GM21717 (cell line): ENCODE measurements around the gene TMSB10.
"Not testable (repeated sequence)": the region's sequence is repeated elsewhere in the genome, so short reads cannot be mapped to it uniquely, and the experiment has no call there.

Experiments
- ATAC-seq: cut with Tn5 transposase; IDR thresholded peaks from one replicate; pipeline ENCODE4 v1.9.1; 2021; ENCODE audit warnings: mild to moderate bottlenecking, moderate library complexity; ENCODE audit not compliant: unreplicated experiment

TMSB10 gene

DNA sequence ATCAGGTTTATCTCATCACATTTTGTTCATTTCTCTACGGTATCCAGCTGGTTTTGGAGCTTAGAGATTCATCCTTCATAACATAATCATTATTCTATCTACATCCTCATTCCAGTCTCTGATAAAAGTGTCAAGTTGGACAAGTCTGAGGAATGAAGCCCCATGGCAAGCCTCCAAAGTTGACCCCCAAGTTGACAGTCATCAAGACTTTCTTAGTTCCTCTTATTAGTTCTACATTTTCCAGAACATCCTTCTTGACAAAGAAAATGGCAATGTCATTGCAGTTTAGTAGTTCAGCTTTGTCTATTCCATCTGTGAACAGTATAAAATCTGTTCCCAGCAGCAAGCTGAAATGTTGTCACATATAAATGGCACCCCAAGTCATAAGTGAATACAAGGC is 4.5 kb upstream of the TMSB10 start:
- ATAC-seq = no peak

DNA sequence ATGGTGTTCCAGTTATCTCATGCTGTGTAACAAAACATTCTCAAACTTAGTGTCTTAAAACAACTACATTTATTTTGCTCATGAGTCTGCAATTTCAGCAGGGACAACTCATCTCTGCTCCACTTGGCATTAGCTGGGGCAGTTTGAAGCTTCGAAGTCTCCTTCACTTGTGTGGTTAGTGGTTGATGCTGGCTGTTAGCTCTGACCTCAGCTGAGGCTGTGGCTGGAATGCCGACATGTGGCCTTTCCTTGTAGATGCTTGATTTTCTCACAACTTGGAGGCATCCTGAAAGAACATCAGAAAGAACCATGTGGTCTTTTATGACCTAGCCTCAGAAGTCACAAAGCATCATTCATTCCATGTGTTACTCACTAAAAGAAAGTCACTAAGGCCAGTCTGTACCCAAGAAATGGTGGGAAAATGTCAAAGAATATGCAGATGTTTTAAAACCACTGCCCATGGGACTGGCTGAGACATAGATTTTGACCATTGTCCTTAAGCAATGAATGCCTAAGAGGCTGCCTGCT is 3.8 kb upstream of the TMSB10 start:
- ATAC-seq = no peak

DNA sequence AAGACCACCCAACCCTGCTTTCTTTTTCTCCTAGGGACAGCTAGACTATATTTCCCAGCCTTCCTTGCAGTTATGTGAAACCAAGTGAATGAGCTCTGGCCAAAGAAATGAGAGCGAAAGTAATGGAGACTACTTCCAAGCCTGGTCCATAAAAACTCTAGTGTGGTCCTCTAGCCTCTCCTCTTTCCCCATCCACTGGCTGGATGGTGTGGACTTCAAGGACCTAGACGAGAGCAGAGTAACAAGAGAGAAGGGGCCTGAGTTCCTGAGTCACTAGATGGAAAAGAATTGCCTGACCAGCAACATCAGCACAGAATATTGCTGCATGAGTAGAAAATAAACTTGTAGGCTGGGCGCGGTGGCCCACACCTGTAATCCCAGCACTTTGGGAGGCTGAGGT is 2.9 kb upstream of the TMSB10 start:
- no peak for ATAC-seq

DNA sequence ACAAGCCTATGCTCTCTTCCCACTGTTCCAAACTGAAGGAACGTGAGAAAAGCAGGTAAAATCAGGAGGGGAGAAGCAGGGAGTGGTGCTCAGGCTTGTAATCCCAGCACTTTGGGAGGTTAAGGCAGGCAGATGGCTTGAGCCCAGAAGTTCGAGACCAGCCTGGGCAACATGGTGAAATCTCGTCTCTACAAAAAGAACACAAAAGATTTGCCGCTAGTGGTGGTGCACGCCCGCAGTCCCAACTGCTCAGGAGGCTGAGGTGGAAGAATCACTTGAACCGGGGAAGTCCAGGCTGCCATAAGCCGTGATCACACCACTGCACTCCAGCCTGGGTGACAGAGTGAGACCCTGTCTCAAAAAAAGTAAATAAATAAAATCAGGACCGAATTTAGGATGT is 1.3 kb upstream of the TMSB10 start:
- ATAC-seq = no peak

DNA sequence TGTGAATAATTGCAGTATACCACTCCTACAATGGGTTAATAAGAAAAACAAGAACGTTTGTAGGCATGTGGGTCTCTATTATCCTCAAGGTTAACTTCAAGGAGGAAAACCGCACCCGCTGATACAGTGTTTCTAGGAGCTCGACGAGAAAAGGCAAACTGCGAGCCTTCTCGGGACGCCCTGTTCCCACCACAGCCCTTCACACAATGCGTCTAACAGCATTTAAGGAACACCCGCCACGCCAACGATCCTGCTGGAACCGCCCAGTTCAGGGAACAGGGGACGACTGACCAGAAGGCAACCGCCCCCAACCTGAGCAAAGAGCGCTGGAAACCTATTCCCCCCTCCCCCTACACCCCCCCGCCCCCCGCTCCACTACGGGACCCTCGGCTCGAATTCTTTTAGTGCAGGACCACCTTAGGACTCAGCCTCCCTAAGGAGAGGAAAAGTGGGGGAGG is 710 bp upstream of the TMSB10 start:
- no peak for ATAC-seq

DNA sequence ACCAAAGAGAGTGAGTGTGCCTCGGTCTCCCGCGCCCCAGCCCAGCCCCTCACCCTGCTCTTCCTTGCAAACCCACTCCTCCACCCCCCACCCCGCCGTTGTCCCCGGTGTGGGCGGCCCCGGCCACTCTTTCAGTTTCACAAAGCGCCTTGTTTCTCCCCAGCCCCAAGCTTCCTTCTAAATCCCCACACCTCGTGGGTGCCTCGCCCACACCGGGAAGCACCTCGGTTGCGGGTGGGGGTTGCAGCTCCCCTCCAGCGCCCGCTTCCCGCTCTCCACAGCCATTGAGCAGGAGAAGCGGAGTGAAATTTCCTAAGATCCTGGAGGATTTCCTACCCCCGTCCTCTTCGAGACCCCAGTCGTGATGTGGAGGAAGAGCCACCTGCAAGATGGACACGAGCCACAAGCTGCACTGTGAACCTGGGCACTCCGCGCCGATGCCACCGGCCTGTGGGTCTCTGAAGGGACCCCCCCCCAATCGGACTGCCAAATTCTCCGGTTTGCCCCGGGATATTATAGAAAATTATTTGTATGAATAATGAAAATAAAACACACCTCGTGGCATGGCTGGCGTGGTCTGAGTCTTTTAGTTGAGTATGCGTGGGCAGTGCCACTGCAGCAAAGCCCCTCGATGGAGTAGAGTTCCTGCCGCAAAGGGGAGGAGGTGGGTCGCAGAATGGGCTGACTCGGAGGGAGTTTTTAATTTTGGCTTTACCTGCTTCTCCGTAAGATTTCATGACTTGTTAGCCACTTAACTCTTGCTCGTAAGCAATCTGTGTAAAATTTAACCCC is 848 bp downstream of the TMSB10 start:
- peak; percentile 32 for ATAC-seq

DNA sequence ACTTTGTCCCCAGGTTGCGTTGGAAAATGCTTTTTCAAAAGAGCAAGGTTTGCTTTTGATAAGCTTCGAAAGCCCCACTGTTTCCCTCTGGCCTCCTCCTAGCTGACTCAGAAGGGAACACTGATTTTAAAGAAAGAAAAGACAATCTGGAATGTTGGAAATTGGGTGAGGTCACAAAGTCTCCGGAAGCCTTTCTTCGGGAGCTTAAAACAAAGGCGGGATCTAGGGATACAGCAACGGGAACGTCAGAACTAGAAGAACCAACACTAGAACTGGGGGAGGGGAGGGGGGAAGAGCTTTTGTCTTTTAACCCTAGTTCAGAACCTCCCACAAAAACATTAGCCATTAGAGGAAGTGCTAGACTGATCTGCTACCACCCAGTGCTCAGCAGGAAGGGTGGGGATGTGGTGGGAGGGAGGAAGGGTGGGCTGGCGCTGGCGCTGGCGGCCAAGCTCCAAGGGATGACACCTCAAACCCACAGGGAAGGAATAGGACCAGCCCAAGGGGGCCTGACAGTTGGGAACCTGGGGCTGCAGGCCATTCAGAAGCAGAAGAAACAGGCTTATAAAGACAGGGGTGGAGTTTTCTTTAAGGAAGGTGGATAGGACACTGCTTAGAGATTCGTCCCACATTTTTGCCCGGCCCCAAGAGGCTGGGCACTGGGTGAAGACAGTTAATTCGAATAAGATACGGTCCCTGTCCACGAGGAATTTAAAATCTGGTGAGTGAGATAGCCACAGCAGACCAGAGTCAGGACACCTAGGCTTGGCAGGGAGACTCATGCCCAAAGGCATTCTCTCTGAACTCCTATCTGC is 1.7 kb downstream of the TMSB10 start:
- peak; percentile 25 for ATAC-seq

DNA sequence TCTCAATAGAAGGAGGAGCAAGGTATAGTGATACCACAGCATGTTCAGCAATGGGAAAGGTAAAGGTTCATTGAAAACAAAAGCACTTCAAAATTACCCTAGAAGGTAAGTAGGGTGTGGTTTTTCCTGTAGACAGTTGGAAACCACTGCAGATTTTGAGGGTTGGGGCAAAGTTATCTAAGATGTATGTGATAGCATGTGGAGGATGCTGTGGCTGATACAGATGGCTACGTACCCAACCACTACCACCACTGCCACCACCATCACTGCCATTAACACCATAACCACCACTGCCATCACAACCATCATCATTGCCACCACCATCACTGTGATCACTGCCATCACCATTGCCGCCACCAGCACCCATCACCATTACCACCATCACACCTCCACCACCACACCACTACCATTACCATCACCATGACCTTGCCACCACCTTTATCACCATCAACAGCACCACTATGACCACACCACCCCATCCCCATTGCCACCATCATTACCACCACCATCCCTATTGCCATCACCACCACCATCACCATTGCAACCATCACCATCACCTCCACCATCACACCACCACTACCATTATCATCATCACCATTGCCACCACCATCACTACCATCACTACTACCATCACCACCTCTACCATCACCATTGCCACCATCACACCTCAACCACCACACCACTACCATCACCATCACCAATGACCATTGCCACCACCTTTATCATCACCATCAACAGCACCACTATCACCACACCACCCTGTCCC is 3.7 kb downstream of the TMSB10 start:
- ATAC-seq = no peak

DNA sequence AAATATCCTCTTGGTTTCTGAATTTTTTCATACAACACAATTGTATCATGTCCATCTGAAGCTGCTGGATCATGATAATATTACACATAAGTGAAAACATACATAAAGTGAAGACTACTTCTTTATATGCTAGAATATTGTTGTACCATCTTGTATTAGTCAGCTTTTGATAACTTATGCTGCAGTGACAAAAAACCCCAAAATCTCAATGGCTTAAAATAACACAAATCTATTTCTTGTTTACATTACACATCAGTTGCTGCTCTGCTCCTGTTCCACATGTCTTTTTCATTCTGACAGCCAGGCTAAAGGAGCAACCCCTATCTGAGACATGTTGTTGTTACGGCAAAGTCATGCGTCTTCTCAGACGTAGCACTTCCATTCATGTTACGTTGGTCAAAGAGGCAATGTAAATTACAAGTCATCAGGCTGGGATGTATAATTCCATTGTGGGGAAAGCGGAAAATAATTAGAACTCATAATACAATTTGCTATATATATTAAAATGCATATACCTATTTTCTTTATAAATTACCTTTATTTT is 5.8 kb downstream of the TMSB10 start:
- no peak for ATAC-seq

DNA sequence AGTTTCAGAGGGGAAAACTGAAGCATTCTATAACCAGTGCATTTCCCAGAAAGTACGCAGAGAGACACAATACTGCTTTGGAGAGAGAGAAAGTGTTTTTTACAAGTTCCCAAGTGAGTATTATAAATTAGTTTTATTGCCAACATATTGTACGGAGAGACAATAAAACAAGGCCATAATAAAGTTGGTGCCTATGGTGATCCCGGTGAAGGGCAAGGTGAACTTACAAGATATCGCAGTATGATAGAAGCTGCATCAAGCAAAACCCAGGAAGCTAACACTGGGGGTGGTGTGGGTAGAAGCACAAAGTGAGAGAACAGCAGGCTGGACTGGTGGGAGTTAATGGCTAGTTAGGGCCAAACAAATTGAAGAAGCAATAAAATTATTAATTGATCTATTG is 7.5 kb downstream of the TMSB10 start:
- no peak for ATAC-seq

DNA sequence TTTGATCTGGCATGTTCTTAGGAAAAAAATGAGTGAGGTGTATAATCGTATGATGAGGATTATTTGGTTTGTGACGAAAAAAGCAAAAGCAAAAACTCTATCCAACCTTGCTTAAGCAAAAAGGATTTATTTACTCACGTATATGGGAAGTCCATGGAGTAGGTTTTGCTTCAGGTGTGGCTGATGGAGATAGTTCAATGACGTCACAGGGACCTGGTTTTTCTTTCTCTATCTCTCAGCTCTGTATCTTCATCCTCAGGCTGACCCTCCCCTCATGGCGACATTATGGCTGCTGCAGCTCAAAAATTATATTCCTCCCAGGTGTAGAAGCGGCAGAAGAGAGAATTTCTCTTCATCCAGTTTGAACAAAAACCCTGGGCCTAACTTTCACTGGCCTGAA is 8.9 kb downstream of the TMSB10 start:
- ATAC-seq = no peak

DNA sequence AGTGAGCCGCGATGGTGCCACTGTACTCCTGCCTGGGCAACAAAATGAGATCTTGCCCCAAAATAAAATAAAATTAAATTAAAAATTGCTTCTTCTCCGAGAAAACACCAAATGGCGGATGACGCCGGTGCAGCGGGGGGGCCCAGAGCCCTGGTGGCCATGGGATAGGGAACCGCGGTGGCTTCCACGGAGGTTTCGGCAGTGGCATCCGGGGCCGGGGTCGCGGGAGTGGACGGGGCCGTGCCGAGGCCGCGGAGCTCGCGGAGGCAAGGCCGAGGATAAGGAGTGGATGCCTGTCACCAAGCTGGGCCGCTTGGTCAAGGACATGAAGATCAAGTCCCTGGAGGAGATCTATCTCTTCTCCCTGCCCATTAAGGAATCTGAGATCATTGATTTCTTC is 10.2 kb downstream of the TMSB10 start:
- ATAC-seq = not testable (repeated sequence)

DNA sequence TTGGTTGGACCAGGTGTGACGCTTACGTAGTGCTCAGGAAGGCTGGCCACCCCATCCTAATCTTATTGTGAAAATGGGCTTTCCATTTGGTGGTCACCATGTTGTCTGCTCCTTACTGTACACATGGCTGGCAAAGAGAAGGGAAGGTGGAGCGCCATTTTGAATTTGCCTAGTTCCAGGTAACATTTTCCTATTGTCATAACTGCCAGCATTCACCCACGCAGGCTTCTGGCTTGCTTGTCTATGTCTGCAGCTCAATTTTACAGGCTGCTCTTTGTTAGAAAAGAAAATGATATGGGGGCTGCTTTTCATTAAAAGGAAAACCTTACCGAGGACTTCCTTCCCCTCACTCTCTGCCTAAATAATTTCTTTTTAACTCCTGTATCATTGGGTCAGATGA is 12.4 kb downstream of the TMSB10 start:
- ATAC-seq = not testable (repeated sequence)

DNA sequence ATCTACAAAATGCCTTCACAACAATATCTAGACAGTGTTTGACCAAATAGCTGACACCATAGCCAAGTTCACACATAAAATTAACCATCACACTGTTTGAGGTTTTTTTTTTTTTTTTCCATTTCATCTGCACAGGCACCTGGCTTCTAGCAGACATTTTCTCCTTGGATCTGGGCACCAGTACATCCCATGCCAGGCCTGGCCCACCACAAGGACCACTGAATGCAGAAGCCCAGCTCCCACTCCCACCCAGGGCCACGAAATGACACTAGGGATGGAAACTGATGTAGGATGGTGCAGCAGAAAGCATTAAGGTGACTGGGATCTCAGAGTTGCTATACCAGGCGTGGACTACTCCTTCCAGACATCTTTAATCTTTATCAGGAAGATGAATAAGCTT is 13.0 kb downstream of the TMSB10 start:
- ATAC-seq = no peak

DNA sequence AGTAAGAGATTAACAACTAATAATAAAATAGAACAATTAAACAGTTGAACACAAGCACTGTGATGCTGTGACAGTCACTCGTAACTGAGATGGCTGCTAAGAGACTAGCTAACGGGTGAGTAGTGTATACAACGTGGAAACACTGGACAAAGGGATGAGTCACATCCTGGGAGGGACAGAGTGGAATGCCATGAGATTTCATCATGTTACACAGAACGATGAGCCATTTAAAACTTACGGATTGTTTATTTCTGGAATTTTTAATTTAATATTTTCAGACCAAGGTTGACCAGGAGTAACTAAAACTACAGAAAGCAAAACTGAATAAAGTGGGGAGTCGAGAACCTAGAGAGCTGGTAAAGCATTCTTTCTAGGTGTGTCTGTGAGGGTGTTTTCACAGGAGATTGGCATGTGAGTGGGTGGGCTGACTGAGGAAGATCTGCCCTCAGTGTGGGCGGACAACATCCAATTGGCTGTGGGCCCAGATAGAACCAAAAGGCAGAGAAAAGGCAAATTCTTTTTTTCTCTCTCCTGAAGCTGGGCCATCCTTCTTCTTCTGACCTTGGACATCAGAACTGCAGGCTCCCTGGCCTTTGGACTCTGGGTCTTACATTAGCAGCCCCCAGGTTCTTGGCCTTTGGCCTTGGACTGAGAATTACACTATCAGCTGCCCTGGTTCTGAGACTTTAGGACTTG is 14.6 kb downstream of the TMSB10 start:
- ATAC-seq = peak; percentile 56

DNA sequence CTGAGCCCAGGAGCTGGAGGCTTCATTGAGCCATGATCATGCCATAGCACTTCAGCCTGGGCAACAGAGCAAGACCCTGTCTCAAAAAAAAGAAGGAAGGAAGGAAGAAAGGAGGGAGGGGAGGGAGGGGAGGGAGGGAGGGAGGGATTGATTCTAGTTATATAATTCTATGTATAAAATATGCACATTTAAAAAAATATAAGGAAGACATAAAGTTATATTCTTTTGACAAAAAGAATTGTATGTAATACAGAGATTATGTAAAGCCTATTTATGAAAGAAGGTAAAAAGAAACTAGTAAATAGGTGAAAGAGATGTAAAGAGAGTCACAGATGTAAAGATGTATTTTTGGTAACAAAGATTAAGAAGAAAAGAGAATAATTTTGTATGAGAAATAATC is 17.6 kb downstream of the TMSB10 start:
- no peak for ATAC-seq

DNA sequence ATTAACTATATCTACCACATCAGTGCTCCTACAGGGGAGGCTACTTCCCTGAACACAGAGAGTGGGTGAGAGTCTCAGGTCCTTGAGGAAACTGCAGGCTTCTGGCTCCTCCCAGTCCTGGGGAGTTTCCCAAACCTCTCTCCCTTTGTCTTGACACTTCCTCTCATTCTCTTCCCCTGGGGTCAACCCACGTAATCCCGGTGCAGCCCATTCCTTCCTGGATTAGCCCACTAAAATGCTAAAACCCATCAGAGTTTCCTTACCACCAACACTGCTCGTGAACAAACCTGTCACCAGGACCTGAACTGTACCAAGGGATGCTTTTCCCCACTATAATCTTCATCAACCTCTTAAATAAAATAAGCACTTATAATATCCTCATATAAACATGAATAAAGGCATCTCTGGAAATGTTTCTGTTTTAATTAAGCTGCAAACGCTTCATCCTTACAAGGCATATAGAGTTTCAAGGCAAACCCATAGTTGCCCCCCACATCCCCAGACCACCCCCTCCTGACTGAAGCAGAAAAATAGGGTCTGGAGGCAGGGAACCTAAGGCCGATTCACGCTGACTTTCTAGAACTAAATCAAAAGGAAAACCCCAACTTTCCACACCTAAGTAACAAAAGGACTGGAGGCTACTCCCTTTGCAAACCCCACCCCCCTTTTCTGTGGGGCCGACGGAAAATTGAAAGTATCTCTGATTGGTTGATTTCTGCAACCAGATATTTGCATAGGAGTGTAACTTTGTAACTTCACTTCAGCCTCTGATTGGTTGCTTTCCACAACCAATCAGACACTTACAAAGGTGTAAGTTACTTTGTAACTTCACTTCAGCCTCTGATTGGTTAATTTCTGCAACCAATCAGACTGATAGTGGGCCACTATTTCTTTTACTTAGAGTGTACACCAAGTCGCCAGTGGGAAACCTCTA is 19.0 kb downstream of the TMSB10 start:
- ATAC-seq = peak; percentile 30

DNA sequence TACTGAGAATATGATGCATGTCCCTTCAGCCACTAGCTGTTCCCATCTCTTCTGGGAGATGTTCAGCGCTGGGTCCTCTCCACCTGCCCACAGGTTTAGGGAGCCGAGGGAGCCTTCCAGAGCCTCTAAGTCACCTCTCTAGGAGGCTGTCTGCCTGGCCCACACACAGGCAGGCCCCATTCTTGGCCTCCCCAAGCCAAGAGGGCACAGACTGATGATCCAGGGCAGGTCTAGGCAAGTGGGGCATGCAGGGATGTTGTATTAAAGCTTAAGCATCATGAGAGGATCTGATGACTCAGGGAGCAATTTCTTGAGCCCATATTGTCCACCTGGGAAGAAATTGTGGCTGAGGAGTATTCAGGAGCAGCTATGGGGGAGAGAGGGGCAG is 19.9 kb downstream of the TMSB10 start:
- ATAC-seq = no peak

DNA sequence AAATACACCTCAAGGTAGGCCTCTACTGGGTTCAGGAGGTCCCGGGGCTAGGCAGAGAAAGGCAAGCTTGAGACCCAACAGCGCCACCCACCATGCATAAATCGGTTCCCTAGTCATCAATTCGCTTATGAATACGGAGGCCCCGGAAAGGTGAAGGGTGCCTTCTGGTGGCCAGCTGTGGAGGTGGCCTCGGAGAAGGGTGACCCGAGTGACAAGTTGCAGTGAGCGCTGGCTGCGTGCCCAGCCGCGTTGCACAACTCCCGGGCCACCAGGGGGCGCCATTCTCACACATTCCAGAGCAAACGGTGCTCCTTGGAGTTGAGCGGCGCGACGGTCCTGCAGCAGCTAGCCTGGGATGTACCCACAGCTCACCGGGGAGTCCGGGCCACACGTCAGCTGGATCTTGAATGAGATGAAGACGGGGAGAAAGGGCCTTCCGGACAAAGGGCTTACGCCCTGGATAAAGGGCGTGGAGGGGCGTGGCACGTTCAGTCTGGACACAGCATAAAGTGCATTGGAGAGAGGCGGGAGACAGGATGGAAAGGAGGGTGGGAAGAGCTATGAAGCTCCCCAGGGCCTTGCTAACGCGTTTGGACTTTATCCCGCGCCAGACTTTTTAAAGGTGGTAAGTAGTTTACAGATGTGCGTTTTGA is 20.4 kb downstream of the TMSB10 start:
- ATAC-seq = peak; percentile 74
